Measurements from ENCODE around the gene DNAH1. TPM values are rescaled to one million over a fixed set of nuclear protein-coding genes. Genes with fewer than 3 reads are reported as not detected.

The DNAH1 gene
- total RNA-seq, 1 experiment from 2014 or later = 5.5 TPM

DNA sequence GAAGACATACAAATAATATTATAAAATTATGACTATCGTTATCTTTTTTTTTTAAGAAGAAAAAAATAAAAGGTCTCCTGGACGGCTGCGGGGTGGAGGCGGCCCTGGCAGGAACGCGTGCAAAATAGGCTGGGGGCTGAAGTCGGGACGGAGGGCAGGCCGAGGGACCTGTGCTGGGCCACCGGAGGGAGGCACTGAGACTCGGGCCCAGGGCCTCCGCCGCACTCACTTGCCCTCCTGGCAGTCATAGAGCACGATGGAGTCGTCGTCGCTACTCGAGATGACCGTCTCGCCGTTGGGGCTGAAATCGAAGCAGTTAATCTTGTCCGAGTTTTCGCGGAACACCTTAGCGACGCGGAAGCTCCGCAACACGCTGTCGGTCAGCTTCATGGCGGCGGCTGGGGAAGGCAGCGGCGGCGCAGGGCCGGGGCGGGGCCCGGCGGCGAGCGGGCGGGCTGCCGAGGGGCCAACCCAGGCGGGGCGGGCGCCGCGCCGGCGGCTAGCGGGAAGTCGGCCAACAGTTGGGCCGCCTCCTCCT is 38.1 kb upstream of the DNAH1 start:
- peaks cover 15 to 48% of the 10 kb centered on the region in 2 experiments; a peak in 3 of 4 replicates for H3K4me1 ChIP-seq (ENCODE audit: control insufficient read depth in 1 of 2, insufficient read depth in 2 of 2, low read length in 2 of 2)
- peak overlapping the region; percentile 93 for H3K27ac ChIP-seq (ENCODE audit: low read depth, low read length)
- no peak for DNase-seq (ENCODE audit: low read depth, low spot score)
- H3K79me2 ChIP-seq (ENCODE audit: insufficient read depth, low read length) = peaks cover 52% of the 10 kb centered on the region
- ChIA-PET RAD21 (ENCODE audit: low non-redundant PET in 1 of 2, low total read pairs in 2 of 2, uncharacterized antibody in 2 of 2, unreplicated experiment in 2 of 2) (no interaction called here), POLR2A (interaction anchor here (1.0 to 3.0 kb wide), 7 partner anchors 9 to 47 kb away, joined by 3 to 18 read pairs (median 4); partner anchors contain the start of genes GLYCTK and TWF2), CTCF (interaction anchor here (1.0 to 1.6 kb wide), 8 partner anchors 11 to 134 kb away, joined by 3 to 4 read pairs (median 3); no protein-coding TSS in a partner anchor)
- intact Hi-C loops (cut with micrococcal nuclease) = loop anchor here (2.0 kb wide), 1 partner anchor 39 kb away; the partner anchor contains the start of gene TWF2
- H3K4me2 ChIP-seq (ENCODE audit: low read length) = peak overlapping the region; percentile 80
- peaks cover 0 to 12% of the 10 kb centered on the region in 2 experiments; a peak in 2 of 4 replicates for H3K36me3 ChIP-seq (ENCODE audit: control insufficient read depth in 1 of 2, insufficient read depth in 2 of 2, low read length in 2 of 2)
- no peak overlapping the region for H2AFZ ChIP-seq (ENCODE audit: low read depth, low read length, poor library complexity, severe bottlenecking)
- no peaks in the 10 kb centered on the region for H3K9me3 ChIP-seq (ENCODE audit: control insufficient read depth in 1 of 2, insufficient read depth in 1 of 2, low read depth in 1 of 2, low read length in 2 of 2)
- peak overlapping the region; percentile 94 to 99 for H3K4me3 ChIP-seq (replicated peaks in 1 of 2; ENCODE audit: low read depth in 1 of 2, low read length in 2 of 2)
- TF ChIP-seq, protein P1, sequence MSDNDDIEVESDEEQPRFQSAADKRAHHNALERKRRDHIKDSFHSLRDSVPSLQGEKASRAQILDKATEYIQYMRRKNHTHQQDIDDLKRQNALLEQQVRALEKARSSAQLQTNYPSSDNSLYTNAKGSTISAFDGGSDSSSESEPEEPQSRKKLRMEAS (IDR thresholded peaks at IDR 0.05) = peak; percentile 38; the same call in 1 of the 2 replicates
- no peak for TF ChIP-seq YY1 (IDR thresholded peaks at IDR 0.05; ENCODE audit: extremely low read depth, insufficient replicate concordance, low read depth, low read length)
- peak; percentile 88 for TF ChIP-seq ZFX (IDR thresholded peaks at IDR 0.05)
- TF ChIP-seq, protein P2, sequence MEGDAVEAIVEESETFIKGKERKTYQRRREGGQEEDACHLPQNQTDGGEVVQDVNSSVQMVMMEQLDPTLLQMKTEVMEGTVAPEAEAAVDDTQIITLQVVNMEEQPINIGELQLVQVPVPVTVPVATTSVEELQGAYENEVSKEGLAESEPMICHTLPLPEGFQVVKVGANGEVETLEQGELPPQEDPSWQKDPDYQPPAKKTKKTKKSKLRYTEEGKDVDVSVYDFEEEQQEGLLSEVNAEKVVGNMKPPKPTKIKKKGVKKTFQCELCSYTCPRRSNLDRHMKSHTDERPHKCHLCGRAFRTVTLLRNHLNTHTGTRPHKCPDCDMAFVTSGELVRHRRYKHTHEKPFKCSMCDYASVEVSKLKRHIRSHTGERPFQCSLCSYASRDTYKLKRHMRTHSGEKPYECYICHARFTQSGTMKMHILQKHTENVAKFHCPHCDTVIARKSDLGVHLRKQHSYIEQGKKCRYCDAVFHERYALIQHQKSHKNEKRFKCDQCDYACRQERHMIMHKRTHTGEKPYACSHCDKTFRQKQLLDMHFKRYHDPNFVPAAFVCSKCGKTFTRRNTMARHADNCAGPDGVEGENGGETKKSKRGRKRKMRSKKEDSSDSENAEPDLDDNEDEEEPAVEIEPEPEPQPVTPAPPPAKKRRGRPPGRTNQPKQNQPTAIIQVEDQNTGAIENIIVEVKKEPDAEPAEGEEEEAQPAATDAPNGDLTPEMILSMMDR (IDR thresholded peaks at IDR 0.05 in 2 of 3, conservative IDR thresholded peaks at IDR 0.05 in 1 of 3; ENCODE audit: borderline replicate concordance in 1 of 3, insufficient read depth in 1 of 3, low read depth in 2 of 3, low read length in 2 of 3) = peak in 1 of 3 experiments; percentile 30; a peak in 2 of 6 replicates
- H3K9me2 ChIP-seq (ENCODE audit: insufficient read depth) = no peaks in the 10 kb centered on the region
- BruUV-seq (replicated peaks) = no TSS peak
- peak overlapping the region; percentile 98 for H3K9ac ChIP-seq (ENCODE audit: low read length)
- ATAC-seq = peak; percentile 75
- peaks cover 12% of the 10 kb centered on the region; the same call in 1 of the 2 replicates for H4K20me1 ChIP-seq (ENCODE audit: insufficient read depth)
- H3K27me3 ChIP-seq (ENCODE audit: insufficient read depth, low read length) = no peaks in the 10 kb centered on the region
